ENCODE results near the gene CYLD. TPM values are rescaled to one million over a fixed set of nuclear protein-coding genes. Genes with fewer than 3 reads are reported as not detected.

The CYLD gene
- total and polyA plus RNA-seq, 2 of the 4 experiments (the other 2 are of a cell fraction), result 16.2 to 37.3 TPM

- Histone ChIP-seq H4K91ac (ENCODE audit: insufficient read depth, low read depth, low read length) (no peak overlapping the region), H3K27ac (ENCODE audit: insufficient read depth, low read length) (no peak overlapping the region), H3K56ac (ENCODE audit: extremely low read depth, insufficient read depth, low read length) (no peak overlapping the region), H2AK5ac (ENCODE audit: low read depth, low read length) (no peak overlapping the region), H3K79me1 (ENCODE audit: low read depth in 1 of 2, low read length in 2 of 2) (peaks cover 3 to 9% of the 10 kb centered on the region in 2 experiments; a peak in 3 of 4 replicates), H2BK15ac (ENCODE audit: low read depth, low read length) (no peak overlapping the region), H3K36me3 (ENCODE audit: control insufficient read depth, insufficient read depth, low read length) (0 out of 2 replicates have a peak, but pooled peaks cover 3% of the 10 kb centered on the region), H3K4me3 (ENCODE audit: insufficient read depth, low read depth, low read length) (no peak overlapping the region), H3K4me2 (ENCODE audit: low read depth, low read length) (no peak overlapping the region), H3K4me1 (ENCODE audit: control insufficient read depth, insufficient read depth, low read length) (no peaks in the 10 kb centered on the region), H3K9ac (ENCODE audit: low read depth, low read length) (no peak overlapping the region), H3K14ac (replicated peaks; ENCODE audit: low read depth, low read length) (no peak overlapping the region), H4K8ac (ENCODE audit: low read depth in 2 of 2, low read length in 2 of 2) (no peak overlapping the region), H3K23ac (ENCODE audit: low read depth, low read length) (no peak overlapping the region), H3K18ac (ENCODE audit: low read depth, low read length) (no peak overlapping the region), H2AK9ac (replicated peaks; ENCODE audit: low read depth, low read length, poor library complexity) (no peak overlapping the region), H3K27me3 (ENCODE audit: control insufficient read depth, insufficient read depth, low read length) (no peaks in the 10 kb centered on the region), H3K9me3 (ENCODE audit: control insufficient read depth, insufficient read depth, low read length) (peaks cover 6% of the 10 kb centered on the region; the same call in 1 of the 2 replicates), H2BK5ac (ENCODE audit: low read depth, low read length, poor library complexity, severe bottlenecking) (no peak overlapping the region), H2AFZ (replicated peaks; ENCODE audit: low read length, poor library complexity) (no peak overlapping the region), H2BK120ac (ENCODE audit: low read depth, low read length) (no peak overlapping the region), H3K9me1 (ENCODE audit: insufficient read depth, low read length) (no peaks in the 10 kb centered on the region), H2BK20ac (ENCODE audit: low read depth, low read length) (no peak overlapping the region), H4K5ac (ENCODE audit: low read depth, low read length) (no peak overlapping the region), H3K4ac (ENCODE audit: low read depth, low read length) (no peak overlapping the region), H4K20me1 (ENCODE audit: insufficient read depth, low read length) (no peaks in the 10 kb centered on the region)
- ChIA-PET POLR2A (ENCODE audit: unreplicated experiment) (no interaction called here), CTCF (no interaction called here)
- BruUV-seq (replicated peaks), result no TSS peak
- DNase-seq, result no peak
- in situ Hi-C loops (cut with MboI; ENCODE audit: low sequenced_read_pairs) (no loop called here), dilution Hi-C loops (cut with HindIII; ENCODE audit: low sequenced_read_pairs, unreplicated experiment) (no loop called here), intact Hi-C loops (cut with micrococcal nuclease) (no loop called here)
- no peak for ATAC-seq (ENCODE audit: low read depth)
- WGBS, 2 experiments (ENCODE audit: extremely low coverage in 2 of 2, insufficient read length in 1 of 2), result no CpG with 5 or more reads among the region's 1 CpG
- TF ChIP-seq USF2 (IDR thresholded peaks at IDR 0.05; ENCODE audit: low read depth, low read length) (no peak), MAZ (IDR thresholded peaks at IDR 0.05; ENCODE audit: borderline replicate concordance, low read depth, low read length) (no peak), NFE2L2 (IDR thresholded peaks at IDR 0.05; ENCODE audit: low read depth, low read length) (no peak), CTCF (conservative IDR thresholded peaks at IDR 0.05; ENCODE audit: low read depth, low read length) (no peak), POLR2A (IDR thresholded peaks at IDR 0.05; ENCODE audit: low read depth, low read length) (no peak), BHLHE40 (IDR thresholded peaks at IDR 0.05; ENCODE audit: low read depth, low read length) (no peak), MAFK (IDR thresholded peaks at IDR 0.05; ENCODE audit: low read depth, low read length) (no peak), RAD21 (IDR thresholded peaks at IDR 0.05; ENCODE audit: low read length) (no peak), SMC3 (IDR thresholded peaks at IDR 0.05; ENCODE audit: low read depth, low read length) (no peak), MXI1 (IDR thresholded peaks at IDR 0.05; ENCODE audit: borderline replicate concordance, low read depth, low read length) (no peak)
These were observed 23.4 kb downstream of the CYLD start for GRCh38 chr16:50765260-50765659.

Data from IMR-90 (cell line).